Transverse colon (tissue), 4 donors: Measurements from ENCODE around the gene INO80D.

Source experiments
- POLR2A ChIP-seq: fragments of 450-650 bp; IDR thresholded peaks from one replicate; pipeline ENCODE4 v1.6.1; 2016; ENCODE audit warnings: antibody characterized with exemption, mild to moderate bottlenecking, moderate library complexity
- POLR2AphosphoS5 ChIP-seq, 3 donors: sonication (generic); formaldehyde crosslinking; IDR thresholded peaks; one replicate each; pipeline ENCODE4 v1.6.1; 2016; ENCODE audit warnings: antibody characterized with exemption in 3 of 3
- TF ChIP-seq, protein P1 (sequence below), 5 experiments: fragments of 200-600 bp in 3 of 5; fragments of 450-650 bp in 2 of 5; sonication (generic) in 3 of 5; IDR thresholded peaks; 1 replicate in 2 of 5; 2 replicates in 3 of 5; pipeline ENCODE4 v1.5.1; 2016 to 2017; ENCODE audit warnings: antibody characterized with exemption in 5 of 5, inconsistent platforms in 3 of 5, mild to moderate bottlenecking in 2 of 5, moderate library complexity in 1 of 5

GRCh38 chr2:206049392-206049791, 36.6 kb downstream of the INO80D start:
- no peak for TF ChIP-seq POLR2A
- TF ChIP-seq POLR2AphosphoS5 (IDR thresholded peaks at IDR 0.05): no peak
- TF ChIP-seq, protein P1, sequence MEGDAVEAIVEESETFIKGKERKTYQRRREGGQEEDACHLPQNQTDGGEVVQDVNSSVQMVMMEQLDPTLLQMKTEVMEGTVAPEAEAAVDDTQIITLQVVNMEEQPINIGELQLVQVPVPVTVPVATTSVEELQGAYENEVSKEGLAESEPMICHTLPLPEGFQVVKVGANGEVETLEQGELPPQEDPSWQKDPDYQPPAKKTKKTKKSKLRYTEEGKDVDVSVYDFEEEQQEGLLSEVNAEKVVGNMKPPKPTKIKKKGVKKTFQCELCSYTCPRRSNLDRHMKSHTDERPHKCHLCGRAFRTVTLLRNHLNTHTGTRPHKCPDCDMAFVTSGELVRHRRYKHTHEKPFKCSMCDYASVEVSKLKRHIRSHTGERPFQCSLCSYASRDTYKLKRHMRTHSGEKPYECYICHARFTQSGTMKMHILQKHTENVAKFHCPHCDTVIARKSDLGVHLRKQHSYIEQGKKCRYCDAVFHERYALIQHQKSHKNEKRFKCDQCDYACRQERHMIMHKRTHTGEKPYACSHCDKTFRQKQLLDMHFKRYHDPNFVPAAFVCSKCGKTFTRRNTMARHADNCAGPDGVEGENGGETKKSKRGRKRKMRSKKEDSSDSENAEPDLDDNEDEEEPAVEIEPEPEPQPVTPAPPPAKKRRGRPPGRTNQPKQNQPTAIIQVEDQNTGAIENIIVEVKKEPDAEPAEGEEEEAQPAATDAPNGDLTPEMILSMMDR (IDR thresholded peaks at IDR 0.05): no peak
